SK-N-MC (cell line): Measurements from ENCODE around the gene MAPK12.

Experiments used
- DNase-seq: peaks from one replicate; pipeline ENCODE4 v3.0.0-alpha.2; 2011; ENCODE audit warnings: low read depth, low spot score
- H3K27ac ChIP-seq: fragments of 200-600 bp; sonication (generic); 2 replicates; pipeline ENCODE4 v1.5.1; 2016; ENCODE audit warnings: mixed run types
- H3K36me3 ChIP-seq: fragments of 200-600 bp; sonication (generic); 2 replicates; pipeline ENCODE4 v1.6.1; 2017; ENCODE audit warnings: antibody characterized with exemption, low read length, mixed read lengths; ENCODE audit not compliant: insufficient read depth
- H3K4me3 ChIP-seq: fragments of 200-600 bp; sonication (generic); 2 replicates; pipeline ENCODE4 v1.5.1; 2016
- H3K9ac ChIP-seq: fragments of 200-600 bp; sonication (generic); 2 replicates; pipeline ENCODE4 v1.8.0; 2017; ENCODE audit warnings: mixed run types, mixed read lengths; ENCODE audit not compliant: insufficient read length
- H3K9me3 ChIP-seq: fragments of 200-600 bp; sonication (generic); 2 replicates; pipeline ENCODE4 v1.6.1; 2017; ENCODE audit warnings: low read depth, mild to moderate bottlenecking, antibody characterized with exemption, low read length, moderate library complexity, mixed read lengths
- EZH2 ChIP-seq: fragments of 200-600 bp; sonication (generic); IDR thresholded peaks from one replicate; pipeline ENCODE4 v1.6.1; 2017; ENCODE audit warnings: antibody characterized with exemption
- FOXP2 ChIP-seq: optimal IDR thresholded peaks from 2 replicates; pipeline ENCODE3; 2011; ENCODE audit warnings: mild to moderate bottlenecking, moderate library complexity; ENCODE audit not compliant: insufficient read depth; ENCODE audit errors: extremely low read length, control extremely low read depth
- POLR2AphosphoS5 ChIP-seq: IDR thresholded peaks from 2 replicates; pipeline ENCODE4 v1.6.1; 2012; ENCODE audit warnings: mild to moderate bottlenecking, low read depth, low read length, borderline replicate concordance

The MAPK12 gene

DNA sequence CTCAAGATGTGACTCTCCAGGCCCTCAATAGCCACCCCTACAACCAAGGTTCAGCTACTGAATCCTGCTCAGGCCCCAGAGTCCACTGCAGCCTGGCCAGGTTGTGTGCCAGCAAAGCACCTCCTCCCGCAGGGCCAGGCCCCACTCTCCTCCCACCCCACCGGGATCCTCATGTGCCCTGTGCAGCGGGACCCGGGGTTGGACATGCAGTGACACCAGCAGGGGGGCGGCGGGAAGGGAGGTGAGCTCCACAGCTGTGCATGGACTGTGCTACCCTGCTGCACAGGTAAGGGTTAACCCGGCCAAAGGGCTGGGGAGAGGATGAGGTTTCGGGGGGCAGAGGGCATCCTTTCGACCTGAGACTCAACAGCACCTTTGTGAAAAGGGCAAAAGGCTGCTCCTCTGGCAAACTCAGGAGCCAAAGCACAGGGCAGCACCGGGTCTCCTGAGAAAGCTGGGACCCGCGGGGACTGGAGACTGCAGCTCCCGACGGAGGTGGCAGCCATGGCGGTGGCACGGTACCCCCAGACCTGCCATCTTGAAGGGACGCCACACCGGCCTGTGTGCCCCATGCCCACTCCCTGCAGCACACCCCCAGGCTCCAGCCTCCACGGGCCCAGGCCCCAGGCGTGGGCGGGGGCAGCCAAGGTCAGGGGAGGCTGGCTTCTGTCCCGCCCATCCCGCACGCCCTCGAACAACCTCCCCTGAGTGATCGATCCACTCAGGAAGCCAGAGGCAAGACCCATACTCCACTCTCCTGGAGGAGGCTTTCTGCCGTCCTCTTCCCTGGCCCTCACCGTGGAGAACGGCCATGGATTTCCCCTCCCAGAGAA lies 35.4 kb upstream of the MAPK12 start:
- Histone ChIP-seq H3K9me3 (no peaks in the 10 kb centered on the region), H3K27ac (peak overlapping the region; percentile 51; the same call in 1 of the 2 replicates), H3K9ac (no peak overlapping the region), H3K4me3 (no peak overlapping the region), H3K36me3 (no peaks in the 10 kb centered on the region)
- DNase-seq, result no peak
- no peak for TF ChIP-seq EZH2
- no peak for TF ChIP-seq FOXP2

DNA sequence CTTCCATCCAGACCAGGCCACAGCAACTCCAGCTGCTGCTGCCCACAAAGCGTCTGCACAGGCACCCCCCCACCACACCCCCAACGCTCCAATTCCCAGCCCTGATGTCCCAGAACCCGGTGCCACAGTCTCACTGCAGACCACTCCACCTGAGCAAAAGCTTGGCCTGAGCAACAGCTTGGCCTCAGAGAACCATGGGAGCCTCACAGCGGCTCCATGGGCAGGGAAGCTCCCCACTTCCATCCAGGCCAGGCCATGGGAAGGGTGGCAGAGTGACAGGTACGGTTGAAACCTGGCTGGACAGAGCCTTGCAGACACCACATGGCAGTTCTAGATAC lies 32.8 kb upstream of the MAPK12 start:
- no peaks in the 10 kb centered on the region for H3K9me3 ChIP-seq
- H3K9ac ChIP-seq, result no peak overlapping the region
- TF ChIP-seq FOXP2, result no peak
- peak overlapping the region; percentile 83 for H3K27ac ChIP-seq
- no peak for DNase-seq
- H3K4me3 ChIP-seq, result peak overlapping the region; percentile 76
- H3K36me3 ChIP-seq, result peaks cover 15% of the 10 kb centered on the region; the same call in 1 of the 2 replicates

DNA sequence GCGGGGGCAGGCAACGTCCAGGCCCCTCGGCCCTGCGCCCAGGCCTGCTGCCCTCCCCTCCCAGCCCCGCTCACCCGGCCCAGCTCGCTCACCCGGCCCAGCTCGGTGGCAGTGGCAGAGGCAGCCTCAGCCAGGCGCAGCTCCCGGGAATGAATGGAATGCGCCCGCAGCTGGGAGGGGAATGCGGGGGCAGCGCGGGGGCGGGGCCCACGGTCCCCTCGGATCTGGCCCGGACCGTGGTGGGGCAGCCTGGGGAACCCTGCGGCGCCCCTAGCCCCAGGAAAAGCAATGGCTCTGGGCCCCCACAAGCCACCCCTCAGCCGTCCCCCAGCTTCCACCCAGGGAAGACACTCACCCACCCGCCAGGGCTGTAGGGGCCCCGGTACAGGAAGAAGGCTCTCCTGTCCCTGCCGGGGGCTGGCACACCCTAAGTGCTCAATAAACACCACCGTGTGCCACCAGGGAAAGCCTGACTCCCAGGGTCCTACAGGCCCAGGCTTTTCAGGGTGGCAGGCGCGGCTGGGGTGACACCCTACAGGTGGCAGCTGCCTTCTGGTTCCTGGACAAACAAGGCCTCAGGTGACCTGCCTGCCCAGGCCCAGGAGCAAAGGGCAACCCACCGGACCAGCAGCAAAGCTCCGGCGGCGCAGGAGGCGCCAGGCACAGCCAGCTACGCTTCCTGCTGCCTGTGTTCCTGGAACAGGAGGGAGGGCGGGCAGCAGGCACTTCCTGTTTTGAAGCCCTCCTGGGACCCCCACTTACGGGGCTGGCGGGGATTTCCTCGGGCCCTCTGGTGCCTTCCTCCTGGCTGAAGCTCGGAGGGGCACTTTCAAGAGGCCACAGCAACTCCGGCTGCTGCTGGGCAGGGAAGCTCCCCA lies 32.2 kb upstream of the MAPK12 start:
- no peak for TF ChIP-seq POLR2AphosphoS5
- peak; percentile 7 for TF ChIP-seq FOXP2
- Histone ChIP-seq H3K27ac (peak overlapping the region; percentile 83), H3K4me3 (peak overlapping the region; percentile 76), H3K9ac (peak overlapping the region; percentile 67), H3K36me3 (peaks cover 21% of the 10 kb centered on the region; the same call in 1 of the 2 replicates), H3K9me3 (no peaks in the 10 kb centered on the region)
- DNase-seq, result no peak

DNA sequence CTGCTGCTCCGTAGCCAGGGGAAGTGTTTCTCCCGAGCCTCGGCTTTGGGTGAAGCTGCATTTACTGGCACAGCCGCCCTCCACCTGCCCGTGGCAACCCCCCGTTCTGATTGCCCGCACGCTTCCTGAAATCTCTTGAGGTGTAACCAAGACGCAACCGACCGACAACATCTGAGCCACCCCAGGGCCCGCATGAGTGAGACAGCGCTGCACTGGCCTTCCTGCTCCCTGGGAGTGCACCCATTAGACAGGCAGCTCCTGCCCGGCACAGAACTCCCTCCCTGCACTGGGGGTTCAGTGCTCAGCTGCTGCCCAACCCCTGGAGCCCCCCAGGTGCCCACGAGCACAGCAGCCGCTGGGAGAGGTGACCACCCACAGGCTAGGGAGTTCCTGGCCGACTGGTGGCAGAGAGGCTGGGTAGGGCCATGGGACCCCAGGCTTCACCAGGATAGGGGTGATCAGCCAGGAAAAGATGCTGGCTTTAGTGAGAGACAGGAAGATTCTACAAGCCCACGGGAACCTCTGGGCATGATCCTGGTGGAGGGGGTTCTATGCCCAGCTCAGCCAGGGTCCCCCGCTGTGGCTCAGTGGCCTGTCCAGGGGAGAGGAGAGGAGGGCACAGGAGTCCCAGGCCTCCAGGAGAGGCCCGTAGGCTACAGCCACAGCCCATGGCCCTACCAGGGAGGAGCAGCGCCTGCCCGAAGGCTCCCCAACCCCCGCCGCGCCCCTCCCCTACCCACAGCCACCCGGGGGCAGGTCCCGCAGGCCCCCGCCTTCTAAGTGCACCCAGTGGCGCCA lies 31.4 kb upstream of the MAPK12 start:
- no peak for TF ChIP-seq POLR2AphosphoS5
- Histone ChIP-seq H3K36me3 (peaks cover 29% of the 10 kb centered on the region; the same call in 1 of the 2 replicates), H3K9me3 (no peaks in the 10 kb centered on the region), H3K9ac (peak overlapping the region; percentile 67), H3K27ac (peak overlapping the region; percentile 83), H3K4me3 (peak overlapping the region; percentile 76)
- DNase-seq, result no peak

DNA sequence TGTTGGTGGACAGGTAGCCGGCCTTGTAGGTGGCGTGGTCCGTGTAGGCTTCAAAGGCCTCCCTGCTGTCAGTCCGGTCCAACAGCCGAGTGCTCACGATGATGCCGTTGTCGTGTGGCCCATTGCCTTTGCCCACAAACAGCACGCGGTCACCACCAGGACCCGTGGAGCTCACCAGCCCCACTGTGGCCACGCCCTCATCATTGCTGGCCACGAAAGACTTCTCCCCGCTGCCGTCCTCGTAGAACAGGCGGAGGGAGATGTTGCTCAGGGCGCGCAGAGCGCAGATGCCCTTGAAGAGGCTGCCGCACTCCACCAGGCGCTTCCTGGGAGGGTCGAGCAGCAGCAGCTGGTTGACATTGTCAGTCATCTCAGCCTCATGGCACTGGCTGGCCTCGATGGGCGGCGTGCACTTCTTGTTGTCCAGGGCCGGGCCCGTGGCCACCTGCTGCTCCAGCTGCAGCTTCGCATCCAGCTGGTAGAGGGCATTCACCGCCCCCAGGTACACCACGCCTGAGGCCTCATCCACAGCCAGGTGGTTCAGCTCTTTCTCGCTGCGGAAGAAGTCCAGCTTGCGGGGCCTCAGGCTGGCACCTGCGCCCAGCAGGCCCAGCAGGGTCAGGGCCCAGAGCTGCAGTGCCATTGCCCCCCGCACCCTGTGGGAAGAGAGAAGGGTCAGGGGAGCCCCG lies 28.6 kb upstream of the MAPK12 start:
- H3K9ac ChIP-seq, result no peak overlapping the region
- peaks cover 30% of the 10 kb centered on the region; the same call in 1 of the 2 replicates for H3K36me3 ChIP-seq
- no peaks in the 10 kb centered on the region for H3K9me3 ChIP-seq
- H3K27ac ChIP-seq, result no peak overlapping the region
- DNase-seq, result no peak
- H3K4me3 ChIP-seq, result no peak overlapping the region
- TF ChIP-seq POLR2AphosphoS5, result no peak
- TF ChIP-seq EZH2, result no peak
- no peak for TF ChIP-seq FOXP2

DNA sequence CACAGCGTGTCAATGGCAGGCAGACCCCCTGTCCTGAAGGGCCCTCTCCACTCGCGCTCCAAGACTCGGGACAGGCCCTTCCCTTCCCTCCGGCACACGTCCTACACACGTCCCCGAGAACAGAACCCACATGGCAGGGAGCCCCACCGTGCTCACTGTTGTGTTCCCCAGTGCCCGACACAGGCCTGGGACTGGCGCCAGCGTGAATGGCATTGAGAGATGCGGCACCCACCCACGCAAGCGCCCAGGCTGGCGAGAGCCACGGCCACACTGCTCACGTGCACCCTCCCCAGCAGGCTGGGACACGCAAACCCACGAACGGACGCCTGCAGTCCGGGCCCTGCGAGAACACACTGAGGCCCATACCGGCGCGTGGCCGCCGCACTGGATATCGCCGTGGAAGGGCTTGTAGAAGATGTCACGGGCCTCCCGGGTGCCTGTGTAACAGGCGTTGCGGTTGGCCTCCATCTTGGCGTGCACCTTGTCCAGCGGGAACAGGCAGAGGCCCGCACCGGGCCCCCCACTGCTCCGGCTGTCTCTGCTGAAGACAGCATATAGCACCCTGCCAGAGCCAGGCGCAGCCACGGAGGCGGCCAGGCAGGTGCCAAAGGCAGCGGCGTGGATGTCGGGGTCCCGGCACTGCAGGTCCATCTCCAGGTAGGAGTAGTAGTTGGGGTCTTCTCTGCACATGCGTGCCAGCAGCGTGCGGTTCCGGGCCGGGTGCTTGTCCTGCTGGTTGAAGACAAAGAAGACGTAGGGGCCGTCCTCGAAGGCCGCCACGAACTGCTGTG lies 27.9 kb upstream of the MAPK12 start:
- H3K4me3 ChIP-seq, result no peak overlapping the region
- H3K27ac ChIP-seq, result no peak overlapping the region
- no peak for DNase-seq
- H3K9ac ChIP-seq, result no peak overlapping the region
- TF ChIP-seq FOXP2 (no peak), EZH2 (no peak), POLR2AphosphoS5 (no peak)
- H3K36me3 ChIP-seq, result peaks cover 30% of the 10 kb centered on the region; the same call in 1 of the 2 replicates
- no peaks in the 10 kb centered on the region for H3K9me3 ChIP-seq

DNA sequence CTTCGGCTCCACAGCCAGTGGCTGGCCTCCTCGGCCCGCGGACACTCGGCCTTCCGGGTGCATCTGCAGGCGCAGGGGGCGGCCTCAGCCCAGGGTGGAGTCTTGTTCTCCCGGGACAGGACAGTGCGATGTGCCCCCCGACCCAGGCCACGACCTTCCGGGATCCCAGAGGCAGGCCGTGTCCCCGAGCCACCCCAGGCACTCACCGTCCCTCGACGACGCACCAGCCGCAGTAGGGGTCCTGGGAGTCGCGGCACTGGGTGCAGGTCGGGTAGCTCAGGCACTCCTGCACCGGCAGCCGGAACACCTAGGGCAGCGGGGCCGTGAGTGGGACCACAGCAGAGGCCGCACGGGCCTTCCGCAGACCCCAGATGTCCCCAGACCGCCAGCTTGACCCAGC lies 26.2 kb upstream of the MAPK12 start:
- Histone ChIP-seq H3K27ac (no peak overlapping the region), H3K36me3 (peaks cover 38% of the 10 kb centered on the region; the same call in 1 of the 2 replicates), H3K9me3 (no peaks in the 10 kb centered on the region), H3K9ac (no peak overlapping the region), H3K4me3 (no peak overlapping the region)
- TF ChIP-seq FOXP2 (no peak), EZH2 (no peak), POLR2AphosphoS5 (no peak)
- no peak for DNase-seq
